ENCODE measurements around the gene PDE4B. TPM values are rescaled to one million over a fixed set of nuclear protein-coding genes. Genes with fewer than 3 reads are reported as not detected.

The PDE4B gene
- total RNA-seq, 4 donors from 2014 or later: 0.08 to 6.7 (median 3.4) TPM

DNA sequence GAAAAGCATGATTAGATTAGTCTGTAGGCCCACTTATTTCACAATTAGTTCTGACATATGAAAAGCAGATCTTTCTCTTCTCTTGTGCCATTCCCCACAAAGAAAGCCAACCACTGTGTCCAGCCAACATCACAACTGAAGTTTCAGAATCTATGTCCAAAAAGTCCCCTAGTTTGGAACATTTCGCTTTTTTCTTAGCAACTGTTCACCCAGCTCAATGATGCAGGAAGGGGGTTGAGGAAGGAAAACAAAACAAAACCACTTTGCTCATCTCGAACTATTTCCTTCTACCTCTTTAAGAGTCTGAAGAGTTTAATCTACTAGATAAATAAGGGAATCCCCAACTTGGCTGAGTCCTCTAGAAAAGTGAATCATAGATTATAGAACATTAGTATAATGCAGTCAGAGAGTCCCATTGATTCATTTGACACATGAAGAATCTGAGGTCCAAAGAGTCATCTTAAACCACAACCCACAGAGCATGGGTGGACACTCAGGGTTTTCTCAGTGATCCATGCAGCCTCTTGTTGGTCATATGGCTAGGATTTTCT is 581.9 kb downstream of the PDE4B start:
- Histone ChIP-seq H3K4me1 (peaks cover 0 to 46% (median 32%) of the 10 kb centered on the region in 3 donors), H3K9me3 (no peaks in the 10 kb centered on the region), H3K27me3 (no peaks in the 10 kb centered on the region), H3K27ac (peak overlapping the region in 3 of 4 donors; percentile 43 to 84 (median 60)), H3K4me3 (no peak overlapping the region), H3K36me3 (no peaks in the 10 kb centered on the region)
- no peak for DNase-seq
- TF ChIP-seq POLR2A (IDR thresholded peaks at IDR 0.05): no peak
- TF ChIP-seq, protein P1, sequence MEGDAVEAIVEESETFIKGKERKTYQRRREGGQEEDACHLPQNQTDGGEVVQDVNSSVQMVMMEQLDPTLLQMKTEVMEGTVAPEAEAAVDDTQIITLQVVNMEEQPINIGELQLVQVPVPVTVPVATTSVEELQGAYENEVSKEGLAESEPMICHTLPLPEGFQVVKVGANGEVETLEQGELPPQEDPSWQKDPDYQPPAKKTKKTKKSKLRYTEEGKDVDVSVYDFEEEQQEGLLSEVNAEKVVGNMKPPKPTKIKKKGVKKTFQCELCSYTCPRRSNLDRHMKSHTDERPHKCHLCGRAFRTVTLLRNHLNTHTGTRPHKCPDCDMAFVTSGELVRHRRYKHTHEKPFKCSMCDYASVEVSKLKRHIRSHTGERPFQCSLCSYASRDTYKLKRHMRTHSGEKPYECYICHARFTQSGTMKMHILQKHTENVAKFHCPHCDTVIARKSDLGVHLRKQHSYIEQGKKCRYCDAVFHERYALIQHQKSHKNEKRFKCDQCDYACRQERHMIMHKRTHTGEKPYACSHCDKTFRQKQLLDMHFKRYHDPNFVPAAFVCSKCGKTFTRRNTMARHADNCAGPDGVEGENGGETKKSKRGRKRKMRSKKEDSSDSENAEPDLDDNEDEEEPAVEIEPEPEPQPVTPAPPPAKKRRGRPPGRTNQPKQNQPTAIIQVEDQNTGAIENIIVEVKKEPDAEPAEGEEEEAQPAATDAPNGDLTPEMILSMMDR (IDR thresholded peaks at IDR 0.05): no peak
- intact Hi-C loops (cut with DNase I): no loop called here
- WGBS, 2 donors: 12 to 13% methylated on average over 2 of the region's 2 CpGs

DNA sequence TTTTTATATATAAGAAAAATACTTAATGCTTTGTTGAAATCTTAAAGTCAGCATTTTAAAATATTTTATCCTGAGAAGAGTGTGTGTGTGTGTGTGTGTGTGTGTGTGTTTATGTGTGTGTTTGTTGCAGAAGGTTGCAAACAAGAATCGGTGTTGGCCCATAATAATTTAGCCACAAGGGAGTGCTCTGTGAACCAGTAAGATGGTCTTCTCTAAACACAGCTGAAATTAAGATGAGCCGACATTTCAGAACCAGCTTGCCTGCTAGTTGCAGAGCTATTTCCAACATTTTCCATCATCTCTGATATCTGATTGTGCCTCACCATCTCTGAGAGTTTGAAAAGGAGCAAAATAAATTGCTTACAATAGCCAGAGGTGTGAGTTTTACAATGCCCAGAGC is 582.4 kb downstream of the PDE4B start:
- Histone ChIP-seq H3K4me1 (peaks cover 0 to 46% (median 32%) of the 10 kb centered on the region in 3 donors), H3K27ac (peak overlapping the region in 2 of 4 donors; percentile 60 to 84), H3K4me3 (no peak overlapping the region), H3K9me3 (no peaks in the 10 kb centered on the region), H3K36me3 (no peaks in the 10 kb centered on the region), H3K27me3 (no peaks in the 10 kb centered on the region)
- WGBS, 2 donors: 38 to 54% methylated on average over 2 of the region's 2 CpGs
- TF ChIP-seq, protein P1 (IDR thresholded peaks at IDR 0.05): no peak
- TF ChIP-seq POLR2A (IDR thresholded peaks at IDR 0.05): no peak
- intact Hi-C loops (cut with DNase I): no loop called here
- no peak for DNase-seq

DNA sequence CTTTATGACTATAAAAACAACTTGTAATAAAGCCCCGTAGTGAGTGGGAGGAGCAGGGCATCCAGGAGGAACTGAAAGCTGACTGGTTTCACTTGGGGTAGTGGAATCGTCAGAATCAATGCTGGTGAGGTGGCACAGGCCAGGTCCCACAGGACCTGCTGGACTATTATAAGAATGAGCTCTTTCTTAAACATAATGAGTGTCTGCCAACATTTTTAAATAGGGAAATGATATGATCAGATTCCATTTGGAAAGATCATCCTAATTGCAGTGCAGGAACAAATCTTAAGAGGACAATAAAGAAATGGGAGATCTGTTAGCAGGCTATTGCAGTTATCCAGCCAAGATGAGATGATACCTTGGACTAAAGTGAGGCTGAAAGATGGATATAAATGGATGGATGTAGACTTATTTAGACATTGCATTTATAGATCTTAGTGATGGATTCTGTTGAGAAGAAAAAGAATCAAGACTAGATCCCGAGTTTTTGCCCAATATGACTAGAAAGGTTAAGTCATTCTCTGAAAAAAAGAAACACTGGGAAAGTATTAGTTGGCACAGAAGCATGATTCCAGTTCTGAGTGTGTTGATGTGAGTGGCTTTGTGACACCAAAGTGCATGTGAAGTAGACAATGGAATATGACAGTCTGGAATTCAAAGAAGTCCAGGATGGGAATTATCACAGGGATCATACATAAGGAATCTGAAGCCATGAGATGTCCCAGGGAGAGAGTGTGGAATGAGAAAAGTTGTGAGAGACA is 587.9 kb downstream of the PDE4B start:
- intact Hi-C loops (cut with DNase I): no loop called here
- Histone ChIP-seq H3K36me3 (no peaks in the 10 kb centered on the region), H3K27me3 (no peaks in the 10 kb centered on the region), H3K27ac (no peak overlapping the region), H3K9me3 (no peaks in the 10 kb centered on the region), H3K4me3 (no peak overlapping the region), H3K4me1 (peaks cover 0 to 1% (median 0%) of the 10 kb centered on the region in 3 donors)
- peak; percentile 38 for DNase-seq
- TF ChIP-seq, protein P1 (IDR thresholded peaks at IDR 0.05): no peak
- peak in 1 of 4 donors; percentile 11 for TF ChIP-seq POLR2A (IDR thresholded peaks at IDR 0.05)
- WGBS, 2 donors: 56 to 58% methylated on average over 3 of the region's 3 CpGs

DNA sequence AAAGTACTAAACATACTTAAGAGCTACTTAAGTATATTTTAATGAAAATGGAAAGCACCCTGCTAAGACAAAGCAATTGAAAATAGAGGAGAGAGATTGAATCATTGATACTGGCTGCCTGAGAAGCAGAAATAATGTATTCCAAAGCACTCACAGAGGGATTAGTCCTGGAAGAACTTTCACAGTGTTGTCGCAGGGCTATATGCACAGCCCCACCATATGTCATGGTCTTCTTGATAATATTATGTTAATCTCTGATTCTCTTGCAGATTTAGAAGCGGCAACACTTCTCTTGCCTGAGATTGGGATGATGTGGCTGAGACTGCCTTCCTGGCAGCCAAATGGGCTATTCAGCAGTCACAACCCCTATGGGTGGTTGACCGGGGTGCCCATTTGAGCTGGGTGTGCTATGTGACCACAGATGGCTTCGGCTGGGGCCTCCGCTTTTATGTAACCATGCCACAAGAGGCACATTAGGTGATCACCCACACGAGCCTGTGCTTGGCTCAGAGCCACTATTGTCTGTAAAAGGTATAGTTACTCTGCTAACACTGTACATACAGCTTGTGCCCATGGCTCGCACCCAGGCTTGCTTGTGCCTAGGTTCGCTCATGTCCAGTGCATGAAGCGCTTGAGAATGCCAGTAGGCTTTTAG is 589.1 kb downstream of the PDE4B start:
- Histone ChIP-seq H3K9me3 (no peaks in the 10 kb centered on the region), H3K4me3 (no peak overlapping the region), H3K36me3 (no peaks in the 10 kb centered on the region), H3K27ac (no peak overlapping the region), H3K27me3 (no peaks in the 10 kb centered on the region), H3K4me1 (no peaks in the 10 kb centered on the region)
- intact Hi-C loops (cut with DNase I): no loop called here
- DNase-seq: no peak
- TF ChIP-seq, protein P1 (IDR thresholded peaks at IDR 0.05): no peak
- no peak for TF ChIP-seq POLR2A (IDR thresholded peaks at IDR 0.05)
- 80 to 89% methylated on average over 2 to 6 of the region's 9 CpGs for WGBS, 2 donors

DNA sequence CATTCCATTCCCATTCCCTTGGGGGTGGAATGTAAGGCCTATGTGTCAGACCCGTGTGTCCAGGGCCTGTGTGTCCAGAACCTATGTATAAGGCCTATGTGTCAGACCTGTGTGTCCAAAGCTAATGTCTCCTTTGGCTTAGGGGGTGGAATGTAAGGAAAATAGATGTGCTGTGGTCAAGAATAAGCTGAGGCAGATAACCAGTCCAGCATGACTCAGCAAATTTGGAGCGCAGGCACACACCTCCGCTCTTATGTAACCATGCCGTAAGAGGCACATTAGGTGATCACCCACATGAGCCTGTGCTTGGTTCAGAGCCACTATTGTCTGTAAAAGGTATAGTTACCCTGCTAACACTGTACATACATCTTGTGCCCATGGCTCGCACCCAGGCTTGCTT is 590.5 kb downstream of the PDE4B start:
- Histone ChIP-seq H3K27me3 (no peaks in the 10 kb centered on the region), H3K36me3 (no peaks in the 10 kb centered on the region), H3K9me3 (no peaks in the 10 kb centered on the region), H3K27ac (no peak overlapping the region), H3K4me1 (no peaks in the 10 kb centered on the region), H3K4me3 (no peak overlapping the region)
- 76% methylated on average over 4 to 5 of the region's 5 CpGs for WGBS, 2 donors
- DNase-seq: no peak
- intact Hi-C loops (cut with DNase I): no loop called here
- TF ChIP-seq, protein P1 (IDR thresholded peaks at IDR 0.05): no peak
- no peak for TF ChIP-seq POLR2A (IDR thresholded peaks at IDR 0.05)

Data from esophagus squamous epithelium (tissue), 5 donors.